Fibroblast of lung (primary cell): ENCODE measurements around the gene PRKAG2. TPM values are rescaled to one million over a fixed set of nuclear protein-coding genes. Genes with fewer than 3 reads are reported as not detected.
"Not testable (repeated sequence)": the region's sequence is repeated elsewhere in the genome, so short reads cannot be mapped to it uniquely, and the experiment has no call there.

Experiments used
- DNase-seq, 2 donors: peaks; one replicate each; pipeline versions ENCODE4 v3.0.0 to v3.0.0-alpha.2; 2010; ENCODE audit warnings: low read depth in 2 of 2
- H2AFZ ChIP-seq: 2 replicates; pipeline ENCODE4 v1.5.1; 2012; ENCODE audit warnings: low read length, control low read depth, inconsistent platforms
- H3K27ac ChIP-seq: 2 replicates; pipeline ENCODE4 v1.5.1; 2011; ENCODE audit warnings: low read length, control low read depth; ENCODE audit not compliant: insufficient read depth
- H3K27me3 ChIP-seq: 2 replicates; pipeline ENCODE4 v1.5.1; 2011; ENCODE audit warnings: mild to moderate bottlenecking, low read length; ENCODE audit not compliant: control insufficient read depth, insufficient read depth
- H3K36me3 ChIP-seq: 2 replicates; pipeline ENCODE4 v1.5.1; 2011; ENCODE audit warnings: low read length; ENCODE audit not compliant: control insufficient read depth, insufficient read depth
- H3K4me1 ChIP-seq: 2 replicates; pipeline ENCODE4 v1.5.1; 2011; ENCODE audit warnings: low read length; ENCODE audit not compliant: control insufficient read depth, insufficient read depth; ENCODE audit errors: extremely low read depth
- H3K4me2 ChIP-seq: 2 replicates; pipeline ENCODE4 v1.5.1; 2011; ENCODE audit warnings: low read length, control low read depth; ENCODE audit not compliant: insufficient read depth; ENCODE audit errors: extremely low read depth
- H3K4me3 ChIP-seq, 4 experiments: fragments of 200-600 bp in 1 of 4; sonication (generic) in 1 of 4; replicated peaks in 1 of 4; 2 replicates each; pipeline ENCODE4 v1.5.1; 2011 to 2016; ENCODE audit warnings: low read length in 4 of 4, low read depth in 3 of 4, mild to moderate bottlenecking in 3 of 4, control low read depth in 2 of 4, inconsistent platforms in 1 of 4, mixed read lengths in 1 of 4; ENCODE audit not compliant: insufficient read depth in 1 of 4; ENCODE audit errors: control extremely low read depth in 1 of 4
- H3K79me2 ChIP-seq: 2 replicates; pipeline ENCODE4 v1.5.1; 2012; ENCODE audit warnings: mild to moderate bottlenecking, low read length, inconsistent platforms; ENCODE audit not compliant: control insufficient read depth, insufficient read depth
- H3K9ac ChIP-seq: 2 replicates; pipeline ENCODE4 v1.5.1; 2011; ENCODE audit warnings: mild to moderate bottlenecking, low read length, control low read depth; ENCODE audit not compliant: insufficient read depth
- H3K9me3 ChIP-seq: 2 replicates; pipeline ENCODE4 v1.5.1; 2012; ENCODE audit warnings: low read depth, low read length; ENCODE audit not compliant: control insufficient read depth, insufficient read depth
- H4K20me1 ChIP-seq: 2 replicates; pipeline ENCODE4 v1.5.1; 2011; ENCODE audit warnings: low read length; ENCODE audit not compliant: control insufficient read depth, insufficient read depth; ENCODE audit errors: extremely low read depth
- EZH2 ChIP-seq: IDR thresholded peaks from 2 replicates; pipeline ENCODE4 v1.5.1; 2012; ENCODE audit warnings: low read length, control low read depth, mild to moderate bottlenecking; ENCODE audit errors: missing control alignments
- polyA plus RNA-seq, 2 donors: library from polyadenylated mRNA; depleted of rRNA in 1 of 2; stranded (reverse) in 1 of 2; unstranded in 1 of 2; fragments of >200 nt; gene quantifications; 2 replicates each; pipeline ENCODE4 v1.2.1, GENCODE V29; 2011 to 2012; ENCODE audit warnings: missing spikeins in 1 of 2
- total RNA-seq: library from RNA; depleted of rRNA; stranded (reverse); fragments of >200 nt; gene quantifications from 2 replicates; pipeline ENCODE4 v1.2.1, GENCODE V29; 2014
- TF ChIP-seq, protein P1 (sequence below), 2 donors: IDR thresholded peaks in 1 of 2; conservative IDR thresholded peaks in 1 of 2; 1 replicate in 1 of 2; 2 replicates in 1 of 2; pipeline ENCODE4 v1.5.1; 2011 to 2012; ENCODE audit warnings: low read length in 2 of 2, control low read depth in 1 of 2, inconsistent platforms in 1 of 2, low read depth in 1 of 2, mild to moderate bottlenecking in 1 of 2

PRKAG2 gene
- total and polyA plus RNA-seq, 2 donors (not counting 1 experiment from before 2014, with no cell fraction given): 11.9 to 56.7 TPM

DNA sequence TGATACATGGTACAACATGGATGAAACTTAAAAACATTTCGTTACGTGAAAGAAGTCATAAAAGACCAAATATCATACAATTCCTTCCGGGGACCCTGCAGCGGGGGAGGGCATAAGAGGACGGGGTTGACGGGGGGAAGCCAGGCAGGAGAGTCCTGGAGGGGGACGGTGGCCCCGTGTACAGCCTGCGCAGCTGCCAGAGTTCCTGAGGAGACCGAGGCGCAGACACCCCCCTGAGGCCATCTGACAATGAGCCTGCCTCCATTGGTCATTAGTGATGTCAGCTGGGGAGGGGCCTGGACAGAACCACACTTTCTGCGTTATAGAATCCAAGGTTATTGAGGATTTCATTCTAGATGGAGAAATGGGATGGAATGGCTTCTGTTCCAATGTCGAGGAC, 47.2 kb downstream of the PRKAG2 start:
- H3K4me2 ChIP-seq: no peak overlapping the region
- peaks cover 2% of the 10 kb centered on the region for H3K27me3 ChIP-seq
- H4K20me1 ChIP-seq: no peaks in the 10 kb centered on the region
- TF ChIP-seq, protein P1, sequence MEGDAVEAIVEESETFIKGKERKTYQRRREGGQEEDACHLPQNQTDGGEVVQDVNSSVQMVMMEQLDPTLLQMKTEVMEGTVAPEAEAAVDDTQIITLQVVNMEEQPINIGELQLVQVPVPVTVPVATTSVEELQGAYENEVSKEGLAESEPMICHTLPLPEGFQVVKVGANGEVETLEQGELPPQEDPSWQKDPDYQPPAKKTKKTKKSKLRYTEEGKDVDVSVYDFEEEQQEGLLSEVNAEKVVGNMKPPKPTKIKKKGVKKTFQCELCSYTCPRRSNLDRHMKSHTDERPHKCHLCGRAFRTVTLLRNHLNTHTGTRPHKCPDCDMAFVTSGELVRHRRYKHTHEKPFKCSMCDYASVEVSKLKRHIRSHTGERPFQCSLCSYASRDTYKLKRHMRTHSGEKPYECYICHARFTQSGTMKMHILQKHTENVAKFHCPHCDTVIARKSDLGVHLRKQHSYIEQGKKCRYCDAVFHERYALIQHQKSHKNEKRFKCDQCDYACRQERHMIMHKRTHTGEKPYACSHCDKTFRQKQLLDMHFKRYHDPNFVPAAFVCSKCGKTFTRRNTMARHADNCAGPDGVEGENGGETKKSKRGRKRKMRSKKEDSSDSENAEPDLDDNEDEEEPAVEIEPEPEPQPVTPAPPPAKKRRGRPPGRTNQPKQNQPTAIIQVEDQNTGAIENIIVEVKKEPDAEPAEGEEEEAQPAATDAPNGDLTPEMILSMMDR (conservative IDR thresholded peaks at IDR 0.05 in 1 of 2, IDR thresholded peaks at IDR 0.05 in 1 of 2; ENCODE audit: low read depth in 1 of 2, low read length in 2 of 2): no peak
- no peak for TF ChIP-seq EZH2
- H3K79me2 ChIP-seq: no peaks in the 10 kb centered on the region
- no peaks in the 10 kb centered on the region for H3K4me1 ChIP-seq
- no peak overlapping the region for H3K9ac ChIP-seq
- H2AFZ ChIP-seq: no peak overlapping the region
- H3K9me3 ChIP-seq: no peaks in the 10 kb centered on the region
- H3K27ac ChIP-seq: no peak overlapping the region
- DNase-seq: no peak
- H3K36me3 ChIP-seq: no peaks in the 10 kb centered on the region
- no peak overlapping the region for H3K4me3 ChIP-seq

DNA sequence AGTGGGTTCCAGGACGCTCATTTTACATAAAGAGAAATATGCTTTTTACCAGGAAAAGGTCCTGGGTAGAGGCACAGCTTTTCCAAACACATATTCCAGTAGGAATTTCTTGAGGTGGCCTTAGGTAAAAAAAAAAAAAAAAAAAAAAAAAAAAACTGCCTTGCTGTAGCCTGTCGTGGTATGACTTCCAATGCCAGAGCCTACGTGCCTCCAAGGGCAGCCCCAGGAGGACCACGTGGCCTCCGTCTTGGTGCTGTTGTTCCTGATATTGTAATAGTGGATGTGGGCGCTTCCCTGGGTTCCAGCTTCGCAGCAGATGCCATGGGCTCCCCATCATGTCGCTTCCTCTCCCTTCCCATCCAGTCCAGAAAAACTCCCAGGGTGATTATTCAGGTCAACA, 49.3 kb downstream of the PRKAG2 start:
- Histone ChIP-seq H3K79me2 (no peaks in the 10 kb centered on the region), H3K36me3 (no peaks in the 10 kb centered on the region), H3K9me3 (no peaks in the 10 kb centered on the region), H3K9ac (no peak overlapping the region), H3K4me3 (no peak overlapping the region), H3K27ac (no peak overlapping the region), H3K4me2 (no peak overlapping the region), H4K20me1 (no peaks in the 10 kb centered on the region), H3K27me3 (peaks cover 2% of the 10 kb centered on the region), H3K4me1 (no peaks in the 10 kb centered on the region), H2AFZ (no peak overlapping the region)
- DNase-seq: no peak
- TF ChIP-seq, protein P1 (conservative IDR thresholded peaks at IDR 0.05 in 1 of 2, IDR thresholded peaks at IDR 0.05 in 1 of 2; ENCODE audit: low read depth in 1 of 2, low read length in 2 of 2): no peak
- TF ChIP-seq EZH2: no peak

DNA sequence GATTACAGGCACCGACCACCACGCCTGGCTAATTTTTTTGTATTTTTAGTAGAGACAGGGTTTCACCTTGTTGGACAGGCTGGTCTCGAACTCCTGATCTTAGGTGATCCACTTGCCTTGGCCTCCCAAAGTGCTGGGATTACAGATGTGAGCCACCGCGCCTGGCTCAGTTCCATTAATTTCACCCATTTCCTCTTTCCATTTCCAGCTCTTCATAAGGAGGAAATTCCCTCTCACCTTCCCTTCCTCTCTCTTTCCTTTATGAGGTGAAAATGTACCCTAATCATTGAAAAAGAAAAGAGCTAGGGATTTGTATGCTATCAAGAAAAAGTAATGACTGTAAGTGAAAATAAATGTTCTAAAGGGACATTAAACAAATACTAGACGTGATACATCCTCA, 50.6 kb downstream of the PRKAG2 start:
- H3K79me2 ChIP-seq, H3K27me3 ChIP-seq, H3K4me1 ChIP-seq, H3K4me3 ChIP-seq, H3K36me3 ChIP-seq, H3K27ac ChIP-seq, H2AFZ ChIP-seq, H3K9me3 ChIP-seq, H3K4me2 ChIP-seq, H4K20me1 ChIP-seq, H3K9ac ChIP-seq, DNase-seq: not testable (repeated sequence)

DNA sequence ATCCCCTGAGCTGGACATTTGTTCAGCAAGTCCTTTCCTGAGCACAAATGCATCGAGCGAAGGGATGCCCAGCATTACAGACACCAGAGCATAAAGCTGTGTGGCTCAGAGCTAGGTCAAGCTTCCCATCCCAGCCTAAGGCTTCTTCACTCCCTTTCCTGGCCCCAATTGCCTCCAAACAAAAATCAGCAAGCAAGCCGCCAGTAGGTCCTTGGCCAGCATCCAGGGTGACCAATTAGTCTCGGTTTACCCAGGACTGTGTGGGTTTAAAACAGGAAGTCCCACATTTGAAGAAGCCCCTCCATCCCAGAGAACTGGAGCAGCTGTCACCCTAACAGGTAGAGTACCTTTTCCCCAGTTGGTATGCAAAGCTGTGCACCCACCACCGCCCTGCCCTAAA, 51.2 kb downstream of the PRKAG2 start:
- Histone ChIP-seq H3K27me3 (no peaks in the 10 kb centered on the region), H3K9me3 (no peaks in the 10 kb centered on the region), H3K4me3 (no peak overlapping the region), H3K9ac (no peak overlapping the region), H3K4me1 (no peaks in the 10 kb centered on the region), H3K79me2 (no peaks in the 10 kb centered on the region), H4K20me1 (no peaks in the 10 kb centered on the region), H3K36me3 (no peaks in the 10 kb centered on the region), H3K27ac (no peak overlapping the region), H2AFZ (no peak overlapping the region), H3K4me2 (no peak overlapping the region)
- TF ChIP-seq, protein P1 (conservative IDR thresholded peaks at IDR 0.05 in 1 of 2, IDR thresholded peaks at IDR 0.05 in 1 of 2; ENCODE audit: low read depth in 1 of 2, low read length in 2 of 2): no peak
- TF ChIP-seq EZH2: peak; percentile 37
- no peak for DNase-seq
